Adrenal gland (tissue), 5 donors: ENCODE data around the gene KRCC1.

Experiments
- POLR2A ChIP-seq, 2 donors: fragments of 450-650 bp; IDR thresholded peaks; one replicate each; pipeline ENCODE4 v1.6.1; 2017; ENCODE audit warnings: antibody characterized with exemption in 2 of 2, mild to moderate bottlenecking in 2 of 2, moderate library complexity in 1 of 2
- TF ChIP-seq, protein P1 (sequence below), 6 experiments: fragments of 450-650 bp in 4 of 6; fragments of 200-600 bp in 2 of 6; sonication (generic) in 1 of 6; IDR thresholded peaks; 1 replicate in 5 of 6; 2 replicates in 1 of 6; pipeline versions ENCODE4 v1.5.1 to v1.8.0; 2016 to 2021; ENCODE audit warnings: antibody characterized with exemption in 6 of 6, mild to moderate bottlenecking in 2 of 6, moderate library complexity in 1 of 6
- donor health status: DM: no; HTN: no; CAD: no.

DNA sequence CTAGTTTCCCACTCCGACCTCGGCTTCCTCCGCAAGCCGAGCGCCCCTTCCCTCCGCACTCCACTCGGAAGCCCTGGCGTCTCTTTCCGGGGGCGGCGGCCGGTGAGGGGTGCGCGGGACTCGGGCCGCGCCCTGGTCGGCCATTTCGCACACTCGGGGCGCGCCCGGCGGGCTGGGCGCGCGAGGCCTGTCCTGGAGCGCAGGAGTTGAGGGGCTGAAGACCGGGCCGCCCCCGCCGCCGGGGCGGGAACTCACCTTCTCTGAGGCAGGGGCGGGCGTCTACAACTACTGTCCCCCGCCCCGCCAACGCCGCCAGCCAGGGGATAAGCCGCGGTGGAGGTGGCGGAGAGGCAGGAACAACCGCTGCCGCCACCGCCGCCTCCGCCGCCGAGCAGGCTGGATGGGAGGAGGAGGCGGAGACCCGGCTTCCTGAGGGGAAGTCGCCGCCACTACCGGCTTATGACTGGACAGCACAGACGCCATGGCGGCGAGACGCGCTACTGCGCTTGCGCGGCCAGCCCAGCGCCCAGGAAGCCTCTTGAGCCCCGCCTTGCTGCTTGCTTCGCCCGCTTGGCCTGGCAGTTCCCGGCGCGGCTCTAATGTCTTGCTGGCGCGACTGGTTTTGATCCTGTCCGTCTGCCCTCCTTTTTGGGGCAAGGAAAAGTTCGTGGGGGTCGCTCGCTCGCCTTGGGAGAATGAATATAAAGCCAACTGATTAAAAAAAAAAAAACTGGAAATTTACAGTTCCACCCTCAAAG lies at the start of gene KRCC1:
- TF ChIP-seq, protein P1, sequence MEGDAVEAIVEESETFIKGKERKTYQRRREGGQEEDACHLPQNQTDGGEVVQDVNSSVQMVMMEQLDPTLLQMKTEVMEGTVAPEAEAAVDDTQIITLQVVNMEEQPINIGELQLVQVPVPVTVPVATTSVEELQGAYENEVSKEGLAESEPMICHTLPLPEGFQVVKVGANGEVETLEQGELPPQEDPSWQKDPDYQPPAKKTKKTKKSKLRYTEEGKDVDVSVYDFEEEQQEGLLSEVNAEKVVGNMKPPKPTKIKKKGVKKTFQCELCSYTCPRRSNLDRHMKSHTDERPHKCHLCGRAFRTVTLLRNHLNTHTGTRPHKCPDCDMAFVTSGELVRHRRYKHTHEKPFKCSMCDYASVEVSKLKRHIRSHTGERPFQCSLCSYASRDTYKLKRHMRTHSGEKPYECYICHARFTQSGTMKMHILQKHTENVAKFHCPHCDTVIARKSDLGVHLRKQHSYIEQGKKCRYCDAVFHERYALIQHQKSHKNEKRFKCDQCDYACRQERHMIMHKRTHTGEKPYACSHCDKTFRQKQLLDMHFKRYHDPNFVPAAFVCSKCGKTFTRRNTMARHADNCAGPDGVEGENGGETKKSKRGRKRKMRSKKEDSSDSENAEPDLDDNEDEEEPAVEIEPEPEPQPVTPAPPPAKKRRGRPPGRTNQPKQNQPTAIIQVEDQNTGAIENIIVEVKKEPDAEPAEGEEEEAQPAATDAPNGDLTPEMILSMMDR (IDR thresholded peaks at IDR 0.05), result peak in 2 of 6 experiments; percentile 18 to 31
- TF ChIP-seq POLR2A (IDR thresholded peaks at IDR 0.05), result peak; percentile 92 to 95
